Hematopoietic multipotent progenitor cell treated with erythropoietin and hydrocortisone succinate and interleukin-3 and kit ligand, for 4 days (in vitro differentiated cells): ENCODE data around the gene PLPP4.
A peak's percentile ranks its signal among the peaks of the same experiment; 100 is the strongest.

Source experiments
- DNase-seq: peaks from one replicate; pipeline ENCODE4 v3.0.0-alpha.2; 2015

The PLPP4 gene

DNA sequence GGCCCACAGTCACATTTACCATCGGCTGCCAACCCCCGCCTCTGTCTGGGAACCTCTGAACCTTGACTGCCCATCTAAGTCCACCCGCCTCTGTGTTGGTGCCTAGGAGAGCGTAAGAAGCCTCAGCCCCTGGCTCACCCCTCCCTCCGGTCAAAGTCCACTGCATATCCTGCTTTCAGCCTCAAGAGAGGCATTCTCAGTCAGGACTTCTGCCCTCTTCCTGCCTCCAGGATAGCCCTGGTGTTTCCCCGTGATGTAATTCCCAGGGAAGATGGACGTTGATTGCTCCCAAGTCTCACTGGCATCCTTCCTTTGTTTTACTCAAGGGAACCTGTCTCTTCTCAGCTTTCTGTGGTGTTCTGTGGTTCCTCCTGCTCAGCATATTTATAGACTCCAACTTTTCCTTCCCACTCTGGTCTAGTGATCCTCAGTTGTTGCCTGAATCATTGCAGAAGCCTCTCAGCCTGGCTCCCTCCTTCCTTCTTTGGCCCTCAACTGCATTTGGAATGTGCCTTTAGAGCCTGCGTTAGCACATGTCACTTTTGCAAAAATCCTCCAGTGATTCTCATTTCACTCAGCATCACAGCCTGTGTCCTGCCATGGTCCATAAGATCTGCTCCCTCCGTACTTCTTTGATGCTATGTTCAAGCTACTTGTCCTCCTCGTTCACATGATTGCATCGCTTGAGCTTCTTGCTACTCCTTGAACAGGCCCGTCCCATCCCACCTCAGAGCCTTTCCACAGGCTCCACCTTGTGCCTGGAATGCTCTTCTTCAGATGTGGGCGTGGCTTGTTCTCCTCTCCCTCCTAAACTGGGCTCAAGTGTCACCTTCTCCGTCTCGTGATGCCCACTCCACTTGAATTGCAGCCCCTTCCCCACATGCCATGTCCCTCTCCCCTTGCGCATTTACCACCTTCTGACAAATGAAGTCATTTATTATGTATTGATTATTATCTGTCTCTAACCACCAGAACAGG, 124.2 kb downstream of the PLPP4 start:
- DNase-seq: no peak

- DNase-seq: no peak
Observed at GRCh38 chr10:120582753-120583152, 125.7 kb downstream of the PLPP4 start.

- peak; percentile 73 for DNase-seq
Observed at GRCh38 chr10:120583424-120584108, 126.5 kb downstream of the PLPP4 start.

DNA sequence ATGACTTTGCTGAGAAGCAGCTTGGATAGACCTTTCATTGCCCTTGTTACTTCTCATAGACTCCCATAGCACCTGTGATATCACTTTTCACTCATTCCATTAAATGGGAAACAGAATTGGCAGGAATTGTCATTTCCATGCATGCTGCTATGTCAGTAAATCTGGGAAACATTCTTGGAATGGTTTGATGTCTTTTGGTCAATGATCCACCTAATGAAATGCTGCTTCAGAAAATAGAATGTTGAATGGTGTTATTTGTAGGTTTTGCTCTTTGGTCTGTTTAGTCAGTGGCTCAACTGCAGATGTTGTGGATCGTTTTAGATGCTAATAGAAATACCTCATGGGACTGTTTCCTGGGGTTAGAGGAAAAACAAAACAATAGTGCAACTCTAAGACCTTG, 127.8 kb downstream of the PLPP4 start:
- no peak for DNase-seq

GRCh38 chr10:120586471-120586872, 129.4 kb downstream of the PLPP4 start:
- DNase-seq: no peak

DNA sequence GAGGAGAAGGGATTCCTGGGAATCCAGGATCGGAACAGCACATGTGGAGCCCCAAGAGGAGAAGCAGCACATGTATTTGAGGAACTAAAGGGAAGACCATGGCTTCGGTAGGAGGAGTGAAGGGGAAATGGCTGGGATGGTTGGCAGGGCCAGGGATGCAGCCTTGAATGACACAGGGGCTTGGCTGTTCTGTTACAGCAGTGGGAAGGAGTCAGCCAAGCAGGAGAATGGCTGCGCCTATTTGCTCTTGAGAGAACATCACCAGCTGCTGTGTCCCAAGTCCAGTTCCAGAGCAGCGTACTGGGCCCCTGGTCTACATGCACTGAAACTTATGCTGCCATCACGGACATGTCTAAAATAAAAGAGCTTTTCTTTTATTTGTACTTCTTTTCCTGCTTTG, 130.0 kb downstream of the PLPP4 start:
- no peak for DNase-seq

GRCh38 chr10:120588311-120588710, 131.3 kb downstream of the PLPP4 start:
- DNase-seq: no peak

- no peak for DNase-seq
Observed at GRCh38 chr10:120593693-120594092, 136.7 kb downstream of the PLPP4 start.

DNA sequence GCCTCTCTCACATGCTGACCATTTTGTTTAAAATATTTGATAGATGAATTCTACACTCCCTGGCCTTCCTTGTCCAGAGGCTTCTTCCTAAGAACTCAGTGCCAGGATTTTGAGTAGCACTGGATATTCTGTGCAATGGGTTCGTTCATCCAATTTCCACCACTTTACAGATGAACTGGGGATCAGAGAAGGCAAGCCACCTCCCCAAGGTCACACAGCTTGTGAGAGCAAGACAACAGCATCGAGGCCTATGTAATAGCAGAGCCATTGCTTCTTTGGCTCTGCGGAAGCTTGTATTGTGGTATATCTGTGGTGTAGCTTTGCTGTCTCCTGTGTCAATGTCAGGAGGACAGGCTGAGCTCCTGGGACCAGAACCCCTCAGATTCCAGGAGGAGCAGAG, 140.9 kb downstream of the PLPP4 start:
- no peak for DNase-seq

- peak; percentile 9 for DNase-seq
Observed at GRCh38 chr10:120598386-120598785, 141.4 kb downstream of the PLPP4 start.

GRCh38 chr10:120599200-120599724, 142.2 kb downstream of the PLPP4 start:
- no peak for DNase-seq

GRCh38 chr10:120600871-120601649, 144.0 kb downstream of the PLPP4 start:
- peak; percentile 69 for DNase-seq

GRCh38 chr10:120601999-120602398, 145.0 kb downstream of the PLPP4 start:
- no peak for DNase-seq

GRCh38 chr10:120605410-120605809, 148.4 kb downstream of the PLPP4 start:
- no peak for DNase-seq

GRCh38 chr10:120606051-120606764, 149.2 kb downstream of the PLPP4 start:
- no peak for DNase-seq

GRCh38 chr10:120607016-120607709, 150.1 kb downstream of the PLPP4 start:
- no peak for DNase-seq

- DNase-seq: no peak
Observed at GRCh38 chr10:120607710-120608703, 151.0 kb downstream of the PLPP4 start.

- no peak for DNase-seq
Observed at GRCh38 chr10:120609006-120609405, 152.0 kb downstream of the PLPP4 start.

GRCh38 chr10:120610791-120611190, 153.8 kb downstream of the PLPP4 start:
- no peak for DNase-seq

DNA sequence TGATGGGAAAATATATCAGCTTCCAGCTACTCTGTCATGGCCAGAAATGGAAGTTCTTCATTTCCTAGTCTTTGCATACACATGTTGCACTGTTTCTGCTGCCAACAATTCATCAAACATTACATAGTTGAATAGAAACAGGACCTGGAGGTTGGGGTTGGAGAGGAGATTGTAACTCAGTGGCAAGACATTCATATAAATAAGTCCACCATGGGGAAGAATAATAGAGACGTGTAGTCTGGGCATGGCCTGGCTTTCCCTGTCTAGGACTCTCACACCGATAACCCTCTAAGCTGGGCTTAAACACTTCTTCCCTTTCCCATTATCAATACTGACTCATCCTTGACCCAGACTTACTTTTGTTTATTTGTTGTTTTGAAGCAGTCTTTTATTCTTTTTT, 155.7 kb downstream of the PLPP4 start:
- no peak for DNase-seq
